VCaP (cell line): Measurements from ENCODE around the gene SLC8A1.

Source experiments
- H3K27ac ChIP-seq: fragments of 450-650 bp; 2 replicates; pipeline ENCODE4 v1.5.1; 2017
- CTCF ChIP-seq: fragments of 450-650 bp; conservative IDR thresholded peaks from 2 replicates; pipeline ENCODE4 v1.5.1; 2017; ENCODE audit warnings: mild to moderate bottlenecking, moderate library complexity

The SLC8A1 gene

GRCh38 chr2:40200366-40200915 is 251.4 kb downstream of the SLC8A1 start:
- TF ChIP-seq CTCF: no peak
- H3K27ac ChIP-seq: no peak overlapping the region

- TF ChIP-seq CTCF: no peak
- no peak overlapping the region for H3K27ac ChIP-seq
Measured at GRCh38 chr2:40199771-40200170, 252.1 kb downstream of the SLC8A1 start.

- no peak overlapping the region for H3K27ac ChIP-seq
- no peak for TF ChIP-seq CTCF
Measured at GRCh38 chr2:40197121-40197520, 254.8 kb downstream of the SLC8A1 start.

- H3K27ac ChIP-seq: no peak overlapping the region
- TF ChIP-seq CTCF: no peak
Measured at GRCh38 chr2:40193670-40194026, 258.2 kb downstream of the SLC8A1 start.

- TF ChIP-seq CTCF: no peak
- no peak overlapping the region for H3K27ac ChIP-seq
Measured at GRCh38 chr2:40192864-40193669, 258.8 kb downstream of the SLC8A1 start.

- no peak for TF ChIP-seq CTCF
- H3K27ac ChIP-seq: no peak overlapping the region
Measured at GRCh38 chr2:40190457-40190856, 261.4 kb downstream of the SLC8A1 start.

GRCh38 chr2:40189881-40190280 is 262.0 kb downstream of the SLC8A1 start:
- TF ChIP-seq CTCF: no peak
- no peak overlapping the region for H3K27ac ChIP-seq
